Heart left ventricle (tissue), 16 donors: ENCODE data around the gene ECT2. TPM values are rescaled to one million over a fixed set of nuclear protein-coding genes. Genes with fewer than 3 reads are reported as not detected.

ENCODE experiments used
- ATAC-seq, 4 donors: fragments of 200-7000 bp; cut with Tn5 transposase; one replicate each; pipeline ENCODE4 v1.9.1; 2020 to 2022; ENCODE audit warnings: moderate library complexity in 4 of 4, mild to moderate bottlenecking in 3 of 4, moderate number of reproducible peaks in 1 of 4
- DNase-seq, 5 donors: peaks; one replicate each; pipeline ENCODE4 v3.0.0-alpha.2; 2020
- H3K27ac ChIP-seq, 12 donors: fragments of 200-600 bp; sonication (generic) in 4 of 12; one replicate each; pipeline versions ENCODE4 v1.5.0 to v1.8.0; 2016 to 2022; ENCODE audit warnings: mild to moderate bottlenecking in 2 of 12
- H3K27me3 ChIP-seq, 9 donors: fragments of 200-600 bp; sonication (generic) in 2 of 9; one replicate each; pipeline versions ENCODE4 v1.5.1 to v1.8.0; 2016 to 2022; ENCODE audit warnings: mild to moderate bottlenecking in 3 of 9
- H3K36me3 ChIP-seq, 9 donors: fragments of 200-600 bp; sonication (generic) in 2 of 9; one replicate each; pipeline versions ENCODE4 v1.5.0 to v1.8.0; 2018 to 2022; ENCODE audit warnings: mild to moderate bottlenecking in 2 of 9
- H3K4me1 ChIP-seq, 12 donors: fragments of 200-600 bp; sonication (generic) in 4 of 12; one replicate each; pipeline versions ENCODE4 v1.5.0 to v1.8.0; 2016 to 2022; ENCODE audit warnings: mild to moderate bottlenecking in 3 of 12
- H3K4me3 ChIP-seq, 12 donors: fragments of 200-600 bp; sonication (generic) in 4 of 12; one replicate each; pipeline versions ENCODE4 v1.5.0 to v1.8.0; 2017 to 2022; ENCODE audit warnings: mild to moderate bottlenecking in 9 of 12, moderate library complexity in 4 of 12
- H3K9me3 ChIP-seq, 12 donors: fragments of 200-600 bp; sonication (generic) in 4 of 12; one replicate each; pipeline versions ENCODE4 v1.5.0 to v1.8.0; 2016 to 2022; ENCODE audit warnings: mild to moderate bottlenecking in 1 of 12
- POLR2A ChIP-seq, 2 donors: fragments of 450-650 bp; IDR thresholded peaks; one replicate each; pipeline ENCODE4 v1.6.1; 2017; ENCODE audit warnings: antibody characterized with exemption in 2 of 2, mild to moderate bottlenecking in 2 of 2, moderate library complexity in 2 of 2
- WGBS, 4 donors: extraction: QIAGEN DNeasy Blood & Tissue Kit in 2 of 4; methylation state at CpG; one replicate each; pipeline versions ENCODE4 v1.1.5 to v1.1.7; 2013 to 2018; 5-methylcytosine and 5-hydroxymethylcytosine counted together
- intact Hi-C, 10 donors: fragments of 100-400 bp; cut with DNase I; formaldehyde crosslinking; loops; one replicate each; pipeline versions ENCODE4 v1.11.1 to v1.14.2; 2022
- polyA plus RNA-seq, 2 donors: library from polyadenylated mRNA; stranded (reverse); fragments of 200-250 nt; gene quantifications; one replicate each; pipeline ENCODE4 v1.2.3, GENCODE V29; 2013
- total RNA-seq, 9 donors: library from RNA; depleted of rRNA in 2 of 9; stranded (reverse); fragments of >200 nt in 2 of 9; fragmentation: NEBNext Ultra II Directional in 3 of 9; extraction: Animal tissue kit (Norgen Biotek cat#: 25700) in 3 of 9; gene quantifications; one replicate each; pipeline versions ENCODE4 v1.1.0 to v1.2.4, GENCODE V29; 2016 to 2023
- TF ChIP-seq, protein P1 (sequence below), 12 donors: fragments of 200-600 bp; sonication (generic) in 4 of 12; IDR thresholded peaks; one replicate each; pipeline versions ENCODE4 v1.5.0 to v1.8.0; 2018 to 2022; ENCODE audit warnings: antibody characterized with exemption in 12 of 12, mild to moderate bottlenecking in 5 of 12
- donor health status: ischemic (EF 13 %, LVEDD 7.1; RV severe dilation, severe dysfunction).
- donor health status: healthy with polysubstance abuse.
- donor health status: DM: no; HTN: yes; CAD: no.
- donor health status: DM: no; HTN: no; CAD: no.
- donor health status: ischemic (EF 25% LVEDD 6.9; RV normal size, moderate dysfunction).
- donor health status: ischemic (EF 25% LVEDD 5.7; RV mildly dilated, moderate dysfunction).
- donor health status: healthy.
- donor health status: DM: yes; HTN: yes; CAD: no.
- donor health status: ischemic (EF 35%, LVEDD 5.7; RV mildly dilated, moderate dysfunction).
- donor health status: nonischemic (EF 11% LVEDD 7.7; RV severe dilation, severe dysfunction).
- donor health status: DM: yes; HTN: yes; CAD: no.
- donor health status: PGD.
- donor health status: ischemic (EF 29% LVEDD 5.4; RV normal size, mild dysfunction).
- donor health status: nonischemic (EF 23%, LVEDD 6.1; RV moderate dilation, normal function).

The ECT2 gene
- total and polyA plus RNA-seq, 11 donors = 1.6 to 9.1 (median 4.4) TPM

DNA sequence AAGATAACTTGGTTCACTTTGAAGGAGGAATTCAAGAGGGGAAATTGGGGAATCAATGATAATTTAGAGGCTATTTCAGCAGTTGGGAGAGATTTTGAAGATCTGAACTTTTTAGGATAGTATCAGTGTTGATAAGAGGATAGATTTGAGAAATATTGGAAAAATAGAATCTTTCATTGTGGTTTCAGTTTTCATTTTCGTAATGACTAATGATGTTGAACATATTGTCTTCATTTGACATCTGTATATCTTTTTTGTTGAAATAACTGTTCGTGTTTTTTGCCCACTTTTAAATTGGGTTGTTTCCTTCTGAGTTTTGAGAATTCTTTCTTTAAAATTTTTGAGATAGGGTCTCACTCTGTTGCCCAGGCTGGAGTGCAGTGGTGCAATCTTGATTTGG is 21.1 kb downstream of the ECT2 start:
- no peak overlapping the region for H3K27ac ChIP-seq
- no peaks in the 10 kb centered on the region for H3K4me1 ChIP-seq
- 95 to 99% (median 97%) methylated on average over 2 of the region's 2 CpGs for WGBS, 4 donors
- ATAC-seq (no peak), DNase-seq (no peak)
- intact Hi-C loops = no loop called here
- TF ChIP-seq, protein P1, sequence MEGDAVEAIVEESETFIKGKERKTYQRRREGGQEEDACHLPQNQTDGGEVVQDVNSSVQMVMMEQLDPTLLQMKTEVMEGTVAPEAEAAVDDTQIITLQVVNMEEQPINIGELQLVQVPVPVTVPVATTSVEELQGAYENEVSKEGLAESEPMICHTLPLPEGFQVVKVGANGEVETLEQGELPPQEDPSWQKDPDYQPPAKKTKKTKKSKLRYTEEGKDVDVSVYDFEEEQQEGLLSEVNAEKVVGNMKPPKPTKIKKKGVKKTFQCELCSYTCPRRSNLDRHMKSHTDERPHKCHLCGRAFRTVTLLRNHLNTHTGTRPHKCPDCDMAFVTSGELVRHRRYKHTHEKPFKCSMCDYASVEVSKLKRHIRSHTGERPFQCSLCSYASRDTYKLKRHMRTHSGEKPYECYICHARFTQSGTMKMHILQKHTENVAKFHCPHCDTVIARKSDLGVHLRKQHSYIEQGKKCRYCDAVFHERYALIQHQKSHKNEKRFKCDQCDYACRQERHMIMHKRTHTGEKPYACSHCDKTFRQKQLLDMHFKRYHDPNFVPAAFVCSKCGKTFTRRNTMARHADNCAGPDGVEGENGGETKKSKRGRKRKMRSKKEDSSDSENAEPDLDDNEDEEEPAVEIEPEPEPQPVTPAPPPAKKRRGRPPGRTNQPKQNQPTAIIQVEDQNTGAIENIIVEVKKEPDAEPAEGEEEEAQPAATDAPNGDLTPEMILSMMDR (IDR thresholded peaks at IDR 0.05) = no peak
- TF ChIP-seq POLR2A (IDR thresholded peaks at IDR 0.05) = no peak
- H3K9me3 ChIP-seq = no peaks in the 10 kb centered on the region
- H3K27me3 ChIP-seq = no peaks in the 10 kb centered on the region
- peaks cover 0 to 71% (median 8%) of the 10 kb centered on the region in 9 donors for H3K36me3 ChIP-seq
- no peak overlapping the region for H3K4me3 ChIP-seq

- H3K4me3 ChIP-seq = no peak overlapping the region
- H3K27me3 ChIP-seq = no peaks in the 10 kb centered on the region
- no peak overlapping the region for H3K27ac ChIP-seq
- no peak for TF ChIP-seq POLR2A (IDR thresholded peaks at IDR 0.05)
- TF ChIP-seq, protein P1 (IDR thresholded peaks at IDR 0.05) = no peak
- H3K9me3 ChIP-seq = no peaks in the 10 kb centered on the region
- WGBS, 4 donors = 95 to 96% (median 96%) methylated on average over 5 of the region's 5 CpGs
- H3K36me3 ChIP-seq = peaks cover 0 to 45% (median 8%) of the 10 kb centered on the region in 9 donors
- DNase-seq = no peak
- no peaks in the 10 kb centered on the region for H3K4me1 ChIP-seq
- intact Hi-C loops = no loop called here
- no peak for ATAC-seq
These were observed 25.7 kb downstream of the ECT2 start for GRCh38 chr3:172776049-172776717.

DNA sequence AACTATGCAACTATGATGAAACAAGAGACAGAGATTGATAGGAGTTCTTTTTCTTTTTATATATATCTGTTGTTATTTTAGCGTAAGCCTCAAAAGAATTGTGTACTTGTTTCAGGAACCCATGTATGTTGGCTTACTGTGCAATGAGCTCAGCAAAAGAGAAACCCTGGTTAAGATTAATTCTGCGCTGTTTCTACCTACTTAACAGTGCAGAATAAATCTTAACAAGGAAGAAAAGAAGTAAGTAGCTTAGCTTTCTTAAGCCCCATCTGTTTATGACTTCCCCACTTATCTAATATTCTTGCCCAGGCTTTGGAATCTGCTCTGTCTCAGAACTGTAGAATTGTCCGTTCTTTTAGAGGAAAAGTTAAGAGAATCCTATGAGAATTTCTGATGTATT is 27.4 kb downstream of the ECT2 start:
- Histone ChIP-seq H3K4me3 (no peak overlapping the region), H3K36me3 (peaks cover 0 to 49% (median 8%) of the 10 kb centered on the region in 9 donors), H3K27me3 (no peaks in the 10 kb centered on the region), H3K9me3 (no peaks in the 10 kb centered on the region), H3K4me1 (no peaks in the 10 kb centered on the region), H3K27ac (no peak overlapping the region)
- WGBS, 4 donors = 92 to 98% (median 93%) methylated on average over 3 of the region's 3 CpGs
- DNase-seq (no peak), ATAC-seq (no peak)
- intact Hi-C loops = no loop called here
- TF ChIP-seq POLR2A (IDR thresholded peaks at IDR 0.05) = no peak
- TF ChIP-seq, protein P1 (IDR thresholded peaks at IDR 0.05) = no peak

DNA sequence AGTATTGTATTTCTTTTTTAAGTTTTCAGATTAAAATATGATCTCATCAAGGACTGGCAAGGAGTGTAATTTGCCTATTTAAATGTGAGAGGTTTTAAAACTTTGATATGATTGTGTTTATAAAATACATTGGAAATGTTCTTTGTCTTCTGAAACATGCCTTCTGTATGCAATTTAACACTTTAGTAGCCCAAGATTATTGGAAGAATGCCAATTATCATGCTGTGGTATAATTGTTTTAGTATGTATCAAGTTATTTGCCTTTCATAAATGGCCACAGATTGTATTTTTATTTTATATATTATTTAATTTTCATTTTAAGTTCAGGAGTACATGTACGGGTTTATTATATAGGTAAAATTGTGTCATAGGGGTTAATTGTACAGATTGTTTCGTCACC is 31.7 kb downstream of the ECT2 start:
- no peak for TF ChIP-seq POLR2A (IDR thresholded peaks at IDR 0.05)
- TF ChIP-seq, protein P1 (IDR thresholded peaks at IDR 0.05) = no peak
- WGBS, 4 donors = 97 to 100% (median 98%) methylated on average over 2 of the region's 2 CpGs
- Histone ChIP-seq H3K4me3 (no peak overlapping the region), H3K36me3 (peaks cover 0 to 53% (median 2%) of the 10 kb centered on the region in 9 donors), H3K9me3 (no peaks in the 10 kb centered on the region), H3K4me1 (no peaks in the 10 kb centered on the region), H3K27ac (no peak overlapping the region), H3K27me3 (no peaks in the 10 kb centered on the region)
- no peak for ATAC-seq
- intact Hi-C loops = no loop called here
- DNase-seq = no peak
